Esophagus squamous epithelium (tissue), 5 donors: ENCODE results near the gene INSYN2B. TPM values are rescaled to one million over a fixed set of nuclear protein-coding genes. Genes with fewer than 3 reads are reported as not detected.
A peak's percentile ranks its signal among the peaks of the same experiment; 100 is the strongest.

Experiments used
- DNase-seq: peaks from one replicate; lab custom pipeline; 2025; lab: John Stamatoyannopoulos, UW
- H3K27ac ChIP-seq, 4 donors: fragments of 200-600 bp; sonication (generic); one replicate each; pipeline ENCODE4 v1.5.1; 2016 to 2019; ENCODE audit warnings: mild to moderate bottlenecking in 1 of 4
- H3K27me3 ChIP-seq, 4 donors: fragments of 200-600 bp; sonication (generic); 1 replicate in 3 of 4; 2 replicates in 1 of 4; pipeline versions ENCODE4 v1.5.1 to v1.6.0; 2017 to 2021; ENCODE audit warnings: antibody characterized with exemption in 1 of 4
- H3K36me3 ChIP-seq, 3 donors: fragments of 200-600 bp; sonication (generic); one replicate each; pipeline ENCODE4 v1.5.1; 2016 to 2019
- H3K4me1 ChIP-seq, 3 donors: fragments of 200-600 bp; sonication (generic); one replicate each; pipeline ENCODE4 v1.5.1; 2017 to 2019
- H3K4me3 ChIP-seq, 4 donors: fragments of 200-600 bp; sonication (generic); 1 replicate in 3 of 4; 2 replicates in 1 of 4; pipeline ENCODE4 v1.5.1; 2016 to 2019; ENCODE audit warnings: mild to moderate bottlenecking in 2 of 4, moderate library complexity in 1 of 4
- H3K9me3 ChIP-seq, 3 donors: fragments of 200-600 bp; sonication (generic); one replicate each; pipeline ENCODE4 v1.5.1; 2016 to 2019
- CTCF ChIP-seq, 6 experiments: fragments of 450-650 bp in 4 of 6; fragments of 200-600 bp in 2 of 6; sonication (generic) in 2 of 6; IDR thresholded peaks; one replicate each; pipeline ENCODE4 v1.5.1; 2016 to 2019; ENCODE audit warnings: antibody characterized with exemption in 6 of 6, mild to moderate bottlenecking in 4 of 6, moderate library complexity in 4 of 6
- POLR2A ChIP-seq, 4 donors: fragments of 450-650 bp; IDR thresholded peaks; one replicate each; pipeline ENCODE4 v1.6.1; 2017; ENCODE audit warnings: antibody characterized with exemption in 4 of 4, mild to moderate bottlenecking in 4 of 4, moderate library complexity in 3 of 4
- WGBS, 2 donors: methylation state at CpG; one replicate each; pipeline ENCODE4 v1.1.5; 2018; 5-methylcytosine and 5-hydroxymethylcytosine counted together
- intact Hi-C: fragments of 100-400 bp; cut with DNase I; formaldehyde crosslinking; loops from one replicate; pipeline ENCODE4 v1.15.0; 2022
- total RNA-seq, 4 donors: library from RNA; depleted of rRNA; stranded (reverse); fragments of >200 nt; gene quantifications; one replicate each; pipeline ENCODE4 v1.1.0, GENCODE V29; 2016
- donor health status: DM: yes; HTN: yes; CAD: no.

Gene INSYN2B
- total RNA-seq, 4 donors from 2014 or later: 0.09 TPM; not detected in 3

- Histone ChIP-seq H3K4me1 (peaks cover 0 to 22% (median 0%) of the 10 kb centered on the region in 3 donors), H3K4me3 (no peak overlapping the region), H3K36me3 (no peaks in the 10 kb centered on the region), H3K27me3 (no peaks in the 10 kb centered on the region), H3K9me3 (no peaks in the 10 kb centered on the region), H3K27ac (peak overlapping the region in 2 of 4 donors; percentile 52 to 64)
- no peak for DNase-seq
- 12 to 14% methylated on average over 1 to 3 of the region's 3 CpGs for WGBS, 2 donors
- TF ChIP-seq POLR2A (IDR thresholded peaks at IDR 0.05) (no peak), CTCF (IDR thresholded peaks at IDR 0.05) (no peak)
- intact Hi-C loops: no loop called here
Measured at GRCh38 chr5:169945831-169946261, 34.4 kb downstream of the INSYN2B start.

- H3K4me3 ChIP-seq: no peak overlapping the region
- TF ChIP-seq POLR2A (IDR thresholded peaks at IDR 0.05) (no peak), CTCF (IDR thresholded peaks at IDR 0.05) (no peak)
- H3K4me1 ChIP-seq: peaks cover 0 to 22% (median 0%) of the 10 kb centered on the region in 3 donors
- H3K27me3 ChIP-seq: no peaks in the 10 kb centered on the region
- H3K27ac ChIP-seq: peak overlapping the region in 1 of 4 donors; percentile 52
- intact Hi-C loops: no loop called here
- 51 to 54% methylated on average over 8 of the region's 8 CpGs for WGBS, 2 donors
- H3K9me3 ChIP-seq: no peaks in the 10 kb centered on the region
- H3K36me3 ChIP-seq: no peaks in the 10 kb centered on the region
- DNase-seq: no peak
Measured at GRCh38 chr5:169944922-169945680, 35.2 kb downstream of the INSYN2B start.

- TF ChIP-seq CTCF (IDR thresholded peaks at IDR 0.05): no peak
- no peak for TF ChIP-seq POLR2A (IDR thresholded peaks at IDR 0.05)
- DNase-seq: no peak
- H3K27ac ChIP-seq: no peak overlapping the region
- H3K4me1 ChIP-seq: peaks cover 0 to 22% (median 0%) of the 10 kb centered on the region in 3 donors
- H3K9me3 ChIP-seq: no peaks in the 10 kb centered on the region
- no peaks in the 10 kb centered on the region for H3K36me3 ChIP-seq
- intact Hi-C loops: no loop called here
- H3K4me3 ChIP-seq: no peak overlapping the region
- WGBS, 2 donors: 47 to 51% methylated on average over 3 to 6 of the region's 6 CpGs
- no peaks in the 10 kb centered on the region for H3K27me3 ChIP-seq
Measured at GRCh38 chr5:169944115-169944514, 36.2 kb downstream of the INSYN2B start.

GRCh38 chr5:169943026-169943425 is 37.3 kb downstream of the INSYN2B start:
- Histone ChIP-seq H3K4me1 (peaks cover 0 to 22% (median 0%) of the 10 kb centered on the region in 3 donors), H3K27ac (no peak overlapping the region), H3K4me3 (no peak overlapping the region), H3K27me3 (no peaks in the 10 kb centered on the region), H3K9me3 (no peaks in the 10 kb centered on the region), H3K36me3 (no peaks in the 10 kb centered on the region)
- TF ChIP-seq CTCF (IDR thresholded peaks at IDR 0.05) (no peak), POLR2A (IDR thresholded peaks at IDR 0.05) (no peak)
- DNase-seq: no peak
- intact Hi-C loops: no loop called here
- 75 to 82% methylated on average over 4 of the region's 4 CpGs for WGBS, 2 donors

- intact Hi-C loops: no loop called here
- 56 to 90% methylated on average over 1 of the region's 1 CpG for WGBS, 2 donors
- no peak for TF ChIP-seq CTCF (IDR thresholded peaks at IDR 0.05)
- no peak for TF ChIP-seq POLR2A (IDR thresholded peaks at IDR 0.05)
- H3K4me1 ChIP-seq: peaks cover 0 to 22% (median 0%) of the 10 kb centered on the region in 3 donors
- H3K27ac ChIP-seq: no peak overlapping the region
- no peaks in the 10 kb centered on the region for H3K9me3 ChIP-seq
- no peaks in the 10 kb centered on the region for H3K27me3 ChIP-seq
- H3K36me3 ChIP-seq: no peaks in the 10 kb centered on the region
- DNase-seq: no peak
- H3K4me3 ChIP-seq: no peak overlapping the region
Measured at GRCh38 chr5:169942181-169942580, 38.1 kb downstream of the INSYN2B start.
